OCI-M2 (cell line): Measurements from ENCODE around the gene GCK.

Experiments
- DNase-seq: peaks from one replicate; lab custom pipeline; 2025; ENCODE audit not compliant: unreplicated experiment; lab: John Stamatoyannopoulos, UW

Gene GCK

DNA sequence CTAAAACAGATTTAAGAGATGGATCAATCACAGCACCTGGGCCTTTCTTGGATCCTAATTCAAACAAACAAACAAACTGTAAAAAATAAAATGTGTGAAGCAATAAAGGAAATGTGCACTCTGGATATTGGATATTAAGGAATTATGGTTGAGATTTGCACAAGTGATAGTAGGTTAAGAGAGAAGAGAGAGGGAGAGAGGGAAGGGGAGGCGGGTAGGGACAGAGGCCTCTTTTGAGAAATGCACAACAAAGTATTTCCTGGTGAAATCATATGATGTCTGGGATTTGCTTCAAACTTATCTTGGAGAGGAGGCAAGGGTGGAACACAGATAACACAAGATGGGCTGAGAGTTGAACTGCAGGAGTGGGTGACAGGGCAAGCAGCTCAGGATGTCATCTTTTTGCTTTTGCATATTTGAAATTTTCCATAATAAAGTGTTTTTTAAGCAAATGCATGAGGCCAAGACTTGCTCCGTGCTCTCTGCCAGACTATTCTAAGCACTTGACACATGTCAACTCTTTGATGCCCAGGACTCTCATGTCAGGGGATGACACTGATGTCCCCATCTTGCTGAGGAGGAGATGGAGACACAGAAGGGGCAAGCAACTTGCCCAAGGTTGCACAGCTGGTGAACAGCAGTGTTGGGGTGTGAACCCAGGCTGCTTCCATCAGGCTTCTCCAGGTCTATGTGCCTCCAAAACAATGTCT lies 94.2 kb downstream of the GCK start:
- no peak for DNase-seq

GRCh38 chr7:44094365-44094764 lies 94.9 kb downstream of the GCK start:
- DNase-seq: no peak
